WTC11 (cell line): Measurements from ENCODE around the gene HOXB1. TPM values are rescaled to one million over a fixed set of nuclear protein-coding genes. Genes with fewer than 3 reads are reported as not detected.

Source experiments
- ATAC-seq: fragments of 200-7000 bp; cut with Tn5 transposase; 2 replicates; pipeline ENCODE4 v1.10.0; 2021; ENCODE audit warnings: mild to moderate bottlenecking, moderate library complexity
- CTCF ChIA-PET: fragments of 300-600 bp; sonication (Branson Sonifier 250); formaldehyde crosslinking; loops from one replicate; lab custom pipeline; 2021; ENCODE audit warnings: antibody characterized with exemption; lab: Charles Lee
- POLR2A ChIA-PET: fragments of 350-600 bp; sonication (Branson Sonifier 250); formaldehyde crosslinking; loops from one replicate; lab custom pipeline; 2021; ENCODE audit warnings: antibody characterized with exemption; lab: Charles Lee
- DNase-seq: peaks from one replicate; pipeline ENCODE4 v3.0.0; 2021; ENCODE audit warnings: low spot score
- H3K27ac Mint-ChIP-seq: 2 replicates; pipeline ENCODE4 v1.8.0; 2021; ENCODE audit warnings: mixed read lengths
- H3K27me3 Mint-ChIP-seq: 2 replicates; pipeline ENCODE4 v1.8.0; 2021; ENCODE audit warnings: low read depth, mild to moderate bottlenecking, moderate library complexity, mixed read lengths
- H3K36me3 Mint-ChIP-seq: 2 replicates; pipeline ENCODE4 v1.8.0; 2021; ENCODE audit warnings: mixed read lengths
- H3K4me1 Mint-ChIP-seq: 2 replicates; pipeline ENCODE4 v1.8.0; 2022; ENCODE audit warnings: mixed read lengths
- H3K4me3 Mint-ChIP-seq: 2 replicates; pipeline ENCODE4 v1.8.0; 2021; ENCODE audit warnings: mild to moderate bottlenecking, moderate library complexity, mixed read lengths
- H3K9me3 Mint-ChIP-seq: 2 replicates; pipeline ENCODE4 v1.8.0; 2021; ENCODE audit warnings: mixed read lengths
- CREM ChIP-seq: sonication (generic); formaldehyde crosslinking; IDR thresholded peaks from 2 replicates; pipeline ENCODE4 v1.8.1; 2022; ENCODE audit warnings: mild to moderate bottlenecking, missing genetic modification reagents, moderate library complexity
- ESRRA ChIP-seq: sonication (generic); formaldehyde crosslinking; IDR thresholded peaks from 2 replicates; pipeline ENCODE4 v1.8.1; 2022; ENCODE audit warnings: mild to moderate bottlenecking, missing genetic modification reagents, borderline replicate concordance
- IRF2 ChIP-seq: sonication (generic); formaldehyde crosslinking; IDR thresholded peaks from 2 replicates; pipeline ENCODE4 v1.8.0; 2022; ENCODE audit warnings: low read depth, missing genetic modification reagents, borderline replicate concordance
- JAZF1 ChIP-seq: fragments of 250-450 bp; sonication (Bioruptor Pico); IDR thresholded peaks from 2 replicates; pipeline ENCODE4 v1.9.0; 2021; ENCODE audit warnings: moderate library complexity, mild to moderate bottlenecking, inconsistent platforms
- RELA ChIP-seq: sonication (generic); formaldehyde crosslinking; IDR thresholded peaks from 2 replicates; pipeline ENCODE4 v1.8.1; 2022; ENCODE audit warnings: missing genetic modification reagents, mild to moderate bottlenecking, borderline replicate concordance
- SMAD4 ChIP-seq: sonication (generic); formaldehyde crosslinking; IDR thresholded peaks from 2 replicates; pipeline ENCODE4 v1.8.0; 2022; ENCODE audit warnings: mild to moderate bottlenecking, missing genetic modification reagents
- SP1 ChIP-seq: sonication (generic); formaldehyde crosslinking; conservative IDR thresholded peaks from 2 replicates; pipeline ENCODE4 v1.8.1; 2022; ENCODE audit warnings: missing genetic modification reagents
- TP53 ChIP-seq: sonication (generic); formaldehyde crosslinking; IDR thresholded peaks from 2 replicates; pipeline ENCODE4 v1.8.1; 2023; ENCODE audit warnings: mild to moderate bottlenecking, missing genetic modification reagents
- ZNF317 ChIP-seq: sonication (generic); formaldehyde crosslinking; IDR thresholded peaks from 2 replicates; pipeline ENCODE4 v1.8.1; 2023; ENCODE audit warnings: low read depth, mild to moderate bottlenecking, moderate library complexity, missing genetic modification reagents, borderline replicate concordance
- ZNF396 ChIP-seq: fragments of 250-450 bp; sonication (Bioruptor Pico); IDR thresholded peaks from 2 replicates; pipeline ENCODE4 v1.8.0; 2021; ENCODE audit warnings: mild to moderate bottlenecking, moderate library complexity, borderline replicate concordance
- ZNF423 ChIP-seq: fragments of 250-450 bp; sonication (Bioruptor Pico); IDR thresholded peaks from 2 replicates; pipeline ENCODE4 v2.1.2; 2022; ENCODE audit warnings: mild to moderate bottlenecking, moderate library complexity
- ZNF671 ChIP-seq: fragments of 250-450 bp; sonication (Bioruptor Pico); IDR thresholded peaks from 2 replicates; pipeline ENCODE4 v1.8.0; 2021; ENCODE audit warnings: mild to moderate bottlenecking
- total RNA-seq: library from RNA; stranded (reverse); gene quantifications from 3 replicates; pipeline ENCODE4 v1.2.3, GENCODE V29; 2021
- TF ChIP-seq, protein P1 (sequence below): sonication (generic); formaldehyde crosslinking; IDR thresholded peaks from 2 replicates; pipeline ENCODE4 v1.8.0; 2022; ENCODE audit warnings: mild to moderate bottlenecking, missing genetic modification reagents
- TF ChIP-seq, protein P2 (sequence below): sonication (generic); formaldehyde crosslinking; IDR thresholded peaks from 2 replicates; pipeline ENCODE4 v1.8.0; 2022; ENCODE audit warnings: mild to moderate bottlenecking, missing genetic modification reagents
- TF ChIP-seq, protein P3 (sequence below): fragments of 200-600 bp; IDR thresholded peaks from 2 replicates; pipeline ENCODE4 v1.8.0; 2022; ENCODE audit warnings: antibody characterized with exemption
- TF ChIP-seq, protein P4 (sequence below): fragments of 250-450 bp; sonication (Bioruptor Pico); conservative IDR thresholded peaks from 2 replicates; pipeline ENCODE4 v1.9.0; 2021; ENCODE audit warnings: mild to moderate bottlenecking
- TF ChIP-seq, protein P5 (sequence below): sonication (generic); formaldehyde crosslinking; conservative IDR thresholded peaks from 2 replicates; pipeline ENCODE4 v1.8.1; 2023; ENCODE audit warnings: mild to moderate bottlenecking, low read depth, missing genetic modification reagents, moderate library complexity
- TF ChIP-seq, protein P6 (sequence below): fragments of 250-450 bp; sonication (Bioruptor Pico); IDR thresholded peaks from 2 replicates; pipeline ENCODE4 v1.9.0; 2021; ENCODE audit warnings: mild to moderate bottlenecking
- TF ChIP-seq, protein P7 (sequence below): sonication (generic); formaldehyde crosslinking; IDR thresholded peaks from 2 replicates; pipeline ENCODE4 v1.8.1; 2023; ENCODE audit warnings: mild to moderate bottlenecking, missing genetic modification reagents, moderate library complexity

HOXB1 gene
- total RNA-seq, 1 experiment from 2014 or later, result 0.63 TPM

DNA sequence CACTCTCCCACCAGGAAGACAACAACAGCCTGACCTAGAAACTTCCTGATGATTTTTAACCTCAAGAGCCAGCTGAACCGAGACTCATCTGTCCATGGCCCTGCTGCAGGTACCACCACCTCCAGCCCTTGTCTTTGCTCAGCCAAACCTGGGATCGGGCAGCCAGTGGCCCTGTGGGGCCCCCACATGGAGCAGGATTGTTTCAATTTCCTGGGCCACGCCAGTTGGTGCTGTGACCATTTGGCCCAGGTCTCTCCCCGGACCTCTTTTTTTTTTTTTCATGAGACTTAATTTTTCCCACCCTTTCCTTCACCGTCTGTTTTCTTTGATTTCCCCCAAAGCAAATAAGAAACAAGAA is 22.4 kb upstream of the HOXB1 start:
- H3K4me1 Mint-ChIP-seq, result peaks cover 42% of the 10 kb centered on the region
- CTCF ChIA-PET, result no interaction called here

More for the DNA sequence above, 22.4 kb upstream of the HOXB1 start:
- ATAC-seq, result no peak
- POLR2A ChIA-PET, result no interaction called here
- no peaks in the 10 kb centered on the region for H3K36me3 Mint-ChIP-seq
- no peaks in the 10 kb centered on the region for H3K9me3 Mint-ChIP-seq
- no peak overlapping the region for H3K4me3 Mint-ChIP-seq
- H3K27me3 Mint-ChIP-seq, result peaks cover 100% of the 10 kb centered on the region; the same call in 1 of the 2 replicates
- no peak for DNase-seq
- TF ChIP-seq ESRRA (CRISPR knock-in tag) (no peak), SP1 (no peak), ZNF423 (CRISPR knock-in tag) (no peak), ZNF396 (CRISPR knock-in tag) (no peak), TP53 (CRISPR knock-in tag) (no peak), JAZF1 (no peak), ZNF317 (CRISPR knock-in tag) (no peak), SMAD4 (no peak), RELA (CRISPR knock-in tag) (no peak), IRF2 (CRISPR knock-in tag) (no peak), CREM (CRISPR knock-in tag) (no peak), ZNF671 (CRISPR knock-in tag) (no peak)
- TF ChIP-seq, protein P1, sequence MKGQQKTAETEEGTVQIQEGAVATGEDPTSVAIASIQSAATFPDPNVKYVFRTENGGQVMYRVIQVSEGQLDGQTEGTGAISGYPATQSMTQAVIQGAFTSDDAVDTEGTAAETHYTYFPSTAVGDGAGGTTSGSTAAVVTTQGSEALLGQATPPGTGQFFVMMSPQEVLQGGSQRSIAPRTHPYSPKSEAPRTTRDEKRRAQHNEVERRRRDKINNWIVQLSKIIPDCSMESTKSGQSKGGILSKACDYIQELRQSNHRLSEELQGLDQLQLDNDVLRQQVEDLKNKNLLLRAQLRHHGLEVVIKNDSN, result no peak
- TF ChIP-seq, protein P2, sequence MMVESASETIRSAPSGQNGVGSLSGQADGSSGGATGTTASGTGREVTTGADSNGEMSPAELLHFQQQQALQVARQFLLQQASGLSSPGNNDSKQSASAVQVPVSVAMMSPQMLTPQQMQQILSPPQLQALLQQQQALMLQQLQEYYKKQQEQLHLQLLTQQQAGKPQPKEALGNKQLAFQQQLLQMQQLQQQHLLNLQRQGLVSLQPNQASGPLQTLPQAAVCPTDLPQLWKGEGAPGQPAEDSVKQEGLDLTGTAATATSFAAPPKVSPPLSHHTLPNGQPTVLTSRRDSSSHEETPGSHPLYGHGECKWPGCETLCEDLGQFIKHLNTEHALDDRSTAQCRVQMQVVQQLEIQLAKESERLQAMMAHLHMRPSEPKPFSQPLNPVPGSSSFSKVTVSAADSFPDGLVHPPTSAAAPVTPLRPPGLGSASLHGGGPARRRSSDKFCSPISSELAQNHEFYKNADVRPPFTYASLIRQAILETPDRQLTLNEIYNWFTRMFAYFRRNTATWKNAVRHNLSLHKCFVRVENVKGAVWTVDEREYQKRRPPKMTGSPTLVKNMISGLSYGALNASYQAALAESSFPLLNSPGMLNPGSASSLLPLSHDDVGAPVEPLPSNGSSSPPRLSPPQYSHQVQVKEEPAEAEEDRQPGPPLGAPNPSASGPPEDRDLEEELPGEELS (CRISPR knock-in tag), result no peak
- TF ChIP-seq, protein P3, sequence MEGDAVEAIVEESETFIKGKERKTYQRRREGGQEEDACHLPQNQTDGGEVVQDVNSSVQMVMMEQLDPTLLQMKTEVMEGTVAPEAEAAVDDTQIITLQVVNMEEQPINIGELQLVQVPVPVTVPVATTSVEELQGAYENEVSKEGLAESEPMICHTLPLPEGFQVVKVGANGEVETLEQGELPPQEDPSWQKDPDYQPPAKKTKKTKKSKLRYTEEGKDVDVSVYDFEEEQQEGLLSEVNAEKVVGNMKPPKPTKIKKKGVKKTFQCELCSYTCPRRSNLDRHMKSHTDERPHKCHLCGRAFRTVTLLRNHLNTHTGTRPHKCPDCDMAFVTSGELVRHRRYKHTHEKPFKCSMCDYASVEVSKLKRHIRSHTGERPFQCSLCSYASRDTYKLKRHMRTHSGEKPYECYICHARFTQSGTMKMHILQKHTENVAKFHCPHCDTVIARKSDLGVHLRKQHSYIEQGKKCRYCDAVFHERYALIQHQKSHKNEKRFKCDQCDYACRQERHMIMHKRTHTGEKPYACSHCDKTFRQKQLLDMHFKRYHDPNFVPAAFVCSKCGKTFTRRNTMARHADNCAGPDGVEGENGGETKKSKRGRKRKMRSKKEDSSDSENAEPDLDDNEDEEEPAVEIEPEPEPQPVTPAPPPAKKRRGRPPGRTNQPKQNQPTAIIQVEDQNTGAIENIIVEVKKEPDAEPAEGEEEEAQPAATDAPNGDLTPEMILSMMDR, result no peak
- TF ChIP-seq, protein P4, sequence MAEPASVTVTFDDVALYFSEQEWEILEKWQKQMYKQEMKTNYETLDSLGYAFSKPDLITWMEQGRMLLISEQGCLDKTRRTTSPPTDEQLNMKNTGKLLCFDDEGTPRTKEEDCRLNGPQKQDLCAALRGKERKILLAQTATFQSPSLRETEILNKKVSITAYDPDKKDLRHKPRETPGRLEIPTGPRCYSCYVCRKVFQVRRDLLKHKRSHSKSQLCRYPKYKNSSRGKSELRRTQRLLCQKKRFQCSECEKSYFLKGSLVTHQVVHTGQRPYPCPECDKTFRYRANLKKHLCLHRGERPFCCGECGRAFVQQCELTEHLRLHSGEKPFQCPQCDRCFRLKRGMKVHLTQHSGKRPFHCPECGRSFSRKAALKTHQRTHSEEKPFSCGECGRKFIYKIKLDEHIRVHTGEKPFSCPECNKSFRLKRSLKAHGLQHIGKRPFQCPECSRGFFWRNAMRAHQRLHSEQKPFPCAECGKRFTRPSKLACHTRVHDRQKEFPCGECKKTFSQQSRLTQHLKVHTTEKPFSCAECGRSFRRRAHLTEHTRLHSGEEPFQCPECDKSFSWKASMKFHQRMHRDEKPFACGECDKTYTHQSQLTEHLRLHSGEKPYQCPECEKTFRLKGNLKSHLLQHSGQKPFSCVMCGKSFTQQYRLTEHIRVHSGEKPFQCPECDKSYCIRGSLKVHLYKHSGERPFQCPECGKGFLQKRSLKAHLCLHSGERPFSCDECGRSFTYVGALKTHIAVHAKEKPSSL (CRISPR knock-in tag), result no peak
- TF ChIP-seq, protein P5, sequence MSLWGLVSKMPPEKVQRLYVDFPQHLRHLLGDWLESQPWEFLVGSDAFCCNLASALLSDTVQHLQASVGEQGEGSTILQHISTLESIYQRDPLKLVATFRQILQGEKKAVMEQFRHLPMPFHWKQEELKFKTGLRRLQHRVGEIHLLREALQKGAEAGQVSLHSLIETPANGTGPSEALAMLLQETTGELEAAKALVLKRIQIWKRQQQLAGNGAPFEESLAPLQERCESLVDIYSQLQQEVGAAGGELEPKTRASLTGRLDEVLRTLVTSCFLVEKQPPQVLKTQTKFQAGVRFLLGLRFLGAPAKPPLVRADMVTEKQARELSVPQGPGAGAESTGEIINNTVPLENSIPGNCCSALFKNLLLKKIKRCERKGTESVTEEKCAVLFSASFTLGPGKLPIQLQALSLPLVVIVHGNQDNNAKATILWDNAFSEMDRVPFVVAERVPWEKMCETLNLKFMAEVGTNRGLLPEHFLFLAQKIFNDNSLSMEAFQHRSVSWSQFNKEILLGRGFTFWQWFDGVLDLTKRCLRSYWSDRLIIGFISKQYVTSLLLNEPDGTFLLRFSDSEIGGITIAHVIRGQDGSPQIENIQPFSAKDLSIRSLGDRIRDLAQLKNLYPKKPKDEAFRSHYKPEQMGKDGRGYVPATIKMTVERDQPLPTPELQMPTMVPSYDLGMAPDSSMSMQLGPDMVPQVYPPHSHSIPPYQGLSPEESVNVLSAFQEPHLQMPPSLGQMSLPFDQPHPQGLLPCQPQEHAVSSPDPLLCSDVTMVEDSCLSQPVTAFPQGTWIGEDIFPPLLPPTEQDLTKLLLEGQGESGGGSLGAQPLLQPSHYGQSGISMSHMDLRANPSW (CRISPR knock-in tag), result no peak
- TF ChIP-seq, protein P6, sequence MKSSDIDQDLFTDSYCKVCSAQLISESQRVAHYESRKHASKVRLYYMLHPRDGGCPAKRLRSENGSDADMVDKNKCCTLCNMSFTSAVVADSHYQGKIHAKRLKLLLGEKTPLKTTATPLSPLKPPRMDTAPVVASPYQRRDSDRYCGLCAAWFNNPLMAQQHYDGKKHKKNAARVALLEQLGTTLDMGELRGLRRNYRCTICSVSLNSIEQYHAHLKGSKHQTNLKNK (CRISPR knock-in tag), result no peak
- TF ChIP-seq, protein P7, sequence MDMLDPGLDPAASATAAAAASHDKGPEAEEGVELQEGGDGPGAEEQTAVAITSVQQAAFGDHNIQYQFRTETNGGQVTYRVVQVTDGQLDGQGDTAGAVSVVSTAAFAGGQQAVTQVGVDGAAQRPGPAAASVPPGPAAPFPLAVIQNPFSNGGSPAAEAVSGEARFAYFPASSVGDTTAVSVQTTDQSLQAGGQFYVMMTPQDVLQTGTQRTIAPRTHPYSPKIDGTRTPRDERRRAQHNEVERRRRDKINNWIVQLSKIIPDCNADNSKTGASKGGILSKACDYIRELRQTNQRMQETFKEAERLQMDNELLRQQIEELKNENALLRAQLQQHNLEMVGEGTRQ, result no peak
- H3K27ac Mint-ChIP-seq, result no peak overlapping the region
